Measurements from ENCODE around the gene CTU2.

The CTU2 gene

GRCh38 chr16:88722784-88723506, 16.6 kb downstream of the CTU2 start:
- TF ChIP-seq, protein P1, sequence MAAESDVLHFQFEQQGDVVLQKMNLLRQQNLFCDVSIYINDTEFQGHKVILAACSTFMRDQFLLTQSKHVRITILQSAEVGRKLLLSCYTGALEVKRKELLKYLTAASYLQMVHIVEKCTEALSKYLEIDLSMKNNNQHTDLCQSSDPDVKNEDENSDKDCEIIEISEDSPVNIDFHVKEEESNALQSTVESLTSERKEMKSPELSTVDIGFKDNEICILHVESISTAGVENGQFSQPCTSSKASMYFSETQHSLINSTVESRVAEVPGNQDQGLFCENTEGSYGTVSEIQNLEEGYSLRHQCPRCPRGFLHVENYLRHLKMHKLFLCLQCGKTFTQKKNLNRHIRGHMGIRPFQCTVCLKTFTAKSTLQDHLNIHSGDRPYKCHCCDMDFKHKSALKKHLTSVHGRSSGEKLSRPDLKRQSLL (tag by site-specific recombination; IDR thresholded peaks at IDR 0.05), result no peak
- TF ChIP-seq ZNF449 (tag by site-specific recombination; IDR thresholded peaks at IDR 0.05) (no peak), ZNF707 (tag by site-specific recombination; IDR thresholded peaks at IDR 0.05) (no peak), ZNF701 (tag by site-specific recombination; IDR thresholded peaks at IDR 0.05) (no peak), ZBTB11 (tag by site-specific recombination; conservative IDR thresholded peaks at IDR 0.05; ENCODE audit: low read depth) (no peak), WT1 (tag by site-specific recombination; IDR thresholded peaks at IDR 0.05) (no peak), ZNF513 (tag by site-specific recombination; IDR thresholded peaks at IDR 0.05) (no peak), ZNF335 (tag by site-specific recombination; conservative IDR thresholded peaks at IDR 0.05) (no peak), PRDM1 (tag by site-specific recombination; IDR thresholded peaks at IDR 0.05) (no peak), ZNF132 (tag by site-specific recombination; IDR thresholded peaks at IDR 0.05; ENCODE audit: borderline replicate concordance) (no peak)
- Histone ChIP-seq H3K4me3 (ENCODE audit: low read depth, low read length) (no peak overlapping the region), H3K27ac (ENCODE audit: extremely low read depth, low read depth, low read length) (no peak overlapping the region), H3K36me3 (ENCODE audit: control insufficient read depth in 2 of 2, insufficient read depth in 1 of 2, low read length in 2 of 2) (peaks cover 0 to 95% of the 10 kb centered on the region in 2 experiments; a peak in 2 of 3 replicates), H3K9me3 (ENCODE audit: control insufficient read depth, insufficient read depth, low read depth, low read length) (no peaks in the 10 kb centered on the region), H3K4me1 (ENCODE audit: control insufficient read depth, insufficient read depth, low read length) (no peaks in the 10 kb centered on the region)
- ChIA-PET POLR2A (no interaction called here), CTCF (interaction anchor here (0.6 to 2.5 kb wide), 2 partner anchors 14 to 63 kb away, joined by 3 to 6 read pairs; no protein-coding TSS in a partner anchor)

- no peak for TF ChIP-seq ZNF138 (tag by site-specific recombination; IDR thresholded peaks at IDR 0.05; ENCODE audit: borderline replicate concordance)
- TF ChIP-seq ZNF623 (tag by site-specific recombination; IDR thresholded peaks at IDR 0.05), result no peak
- no peak for TF ChIP-seq ZNF776 (tag by site-specific recombination; IDR thresholded peaks at IDR 0.05; ENCODE audit: borderline replicate concordance)
- TF ChIP-seq MEIS1 (CRISPR knock-in tag; IDR thresholded peaks at IDR 0.05; ENCODE audit: borderline replicate concordance), result no peak
- TF ChIP-seq OSR2 (tag by site-specific recombination; IDR thresholded peaks at IDR 0.05), result no peak
- no peak for TF ChIP-seq ZNF473 (tag by site-specific recombination; IDR thresholded peaks at IDR 0.05)
- ChIA-PET POLR2A (no interaction called here), CTCF (interaction anchor here (2.5 kb wide), 1 partner anchor 14 kb away, joined by 6 read pairs; no protein-coding TSS in a partner anchor)
- H3K4me3 ChIP-seq (ENCODE audit: low read depth, low read length), result no peak overlapping the region
- no peak overlapping the region for H3K27ac ChIP-seq (ENCODE audit: extremely low read depth, low read depth, low read length)
- H3K9me3 ChIP-seq (ENCODE audit: control insufficient read depth, insufficient read depth, low read depth, low read length), result no peaks in the 10 kb centered on the region
- H3K4me1 ChIP-seq (ENCODE audit: control insufficient read depth, insufficient read depth, low read length), result no peaks in the 10 kb centered on the region
- H3K36me3 ChIP-seq (ENCODE audit: control insufficient read depth in 2 of 2, insufficient read depth in 1 of 2, low read length in 2 of 2), result peaks cover 0 to 90% of the 10 kb centered on the region in 2 experiments; a peak in 2 of 3 replicates
Measured at GRCh38 chr16:88723507-88723887, 17.2 kb downstream of the CTU2 start.

Measured in HEK293 (cell line).